NCI-H774 (cell line): ENCODE results near the gene DYRK1B.
"Not testable (repeated sequence)": the region's sequence is repeated elsewhere in the genome, so short reads cannot be mapped to it uniquely, and the experiment has no call there.

Experiments
- DNase-seq: peaks from one replicate; lab custom pipeline; 2025; lab: John Stamatoyannopoulos, UW

The DYRK1B gene

GRCh38 chr19:39810424-39810823 is 23.5 kb downstream of the DYRK1B start:
- DNase-seq: no peak

- DNase-seq: no peak
These were observed 24.6 kb downstream of the DYRK1B start for GRCh38 chr19:39809368-39809767.

GRCh38 chr19:39808688-39809087 is 25.3 kb downstream of the DYRK1B start:
- DNase-seq: not testable (repeated sequence)

- no peak for DNase-seq
These were observed 26.1 kb downstream of the DYRK1B start for GRCh38 chr19:39807846-39808364.

- DNase-seq: no peak
These were observed 28.9 kb downstream of the DYRK1B start for GRCh38 chr19:39805104-39805503.

- no peak for DNase-seq
These were observed 31.0 kb downstream of the DYRK1B start for GRCh38 chr19:39802958-39803357.

- DNase-seq: no peak
These were observed 36.9 kb downstream of the DYRK1B start for GRCh38 chr19:39797083-39797482.

- no peak for DNase-seq
These were observed 37.9 kb downstream of the DYRK1B start for GRCh38 chr19:39796000-39796498.

- no peak for DNase-seq
These were observed 39.0 kb downstream of the DYRK1B start for GRCh38 chr19:39795001-39795400.

GRCh38 chr19:39792999-39793546 is 40.9 kb downstream of the DYRK1B start:
- DNase-seq: peak; percentile 58

- DNase-seq: no peak
These were observed 45.7 kb downstream of the DYRK1B start for GRCh38 chr19:39788244-39788643.

GRCh38 chr19:39780894-39781293 is 53.1 kb downstream of the DYRK1B start:
- DNase-seq: no peak

GRCh38 chr19:39778763-39779162 is 55.2 kb downstream of the DYRK1B start, which contains the start of gene LEUTX:
Gene LEUTX, plus strand, starts transcription at chr19:39778854. Its CDS starts 67 bp downstream, at chr19:39778921.
- no peak for DNase-seq
